HEK293T (cell line): ENCODE data around the gene ONECUT1.

Source experiments
- CTCF ChIA-PET: fragments of 350-600 bp; formaldehyde crosslinking; extraction: SDS; loops from one replicate; lab custom pipeline; 2021; ENCODE audit warnings: antibody characterized with exemption, inconsistent platforms; lab: Yijun Ruan, JAX
- POLR2A ChIA-PET: fragments of 350-600 bp; formaldehyde crosslinking; extraction: SDS; loops from one replicate; lab custom pipeline; 2020; ENCODE audit warnings: antibody characterized with exemption, inconsistent platforms; lab: Yijun Ruan, JAX
- DNase-seq: peaks from one replicate; pipeline ENCODE4 v3.0.0; 2012; ENCODE audit warnings: mixed read lengths; ENCODE audit errors: extremely low spot score
- ARNT ChIP-seq: fragments of 450-650 bp; IDR thresholded peaks from 2 replicates; pipeline ENCODE4 v1.6.1; 2017; ENCODE audit warnings: mild to moderate bottlenecking
- BHLHE40 ChIP-seq: fragments of 450-650 bp; IDR thresholded peaks from 2 replicates; pipeline ENCODE4 v1.6.1; 2016; ENCODE audit warnings: mild to moderate bottlenecking, moderate library complexity, borderline replicate concordance
- CTBP1 ChIP-seq: fragments of 450-650 bp; IDR thresholded peaks from 2 replicates; pipeline ENCODE4 v1.6.1; 2016; ENCODE audit warnings: borderline replicate concordance
- ELF4 ChIP-seq: fragments of 450-650 bp; IDR thresholded peaks from 2 replicates; pipeline ENCODE4 v1.6.1; 2017; ENCODE audit warnings: antibody characterized with exemption
- FOXA1 ChIP-seq: fragments of 450-650 bp; IDR thresholded peaks from 2 replicates; pipeline ENCODE4 v1.6.1; 2016; ENCODE audit warnings: mild to moderate bottlenecking
- FOXK2 ChIP-seq: fragments of 450-650 bp; IDR thresholded peaks from 2 replicates; pipeline ENCODE4 v1.6.1; 2016; ENCODE audit warnings: mild to moderate bottlenecking
- FOXM1 ChIP-seq: fragments of 450-650 bp; IDR thresholded peaks from 2 replicates; pipeline ENCODE4 v1.6.1; 2017; ENCODE audit warnings: mild to moderate bottlenecking, borderline replicate concordance
- HDGF ChIP-seq: fragments of 450-650 bp; IDR thresholded peaks from 2 replicates; pipeline ENCODE4 v1.6.1; 2017; ENCODE audit warnings: antibody characterized with exemption, borderline replicate concordance
- L3MBTL2 ChIP-seq: fragments of 450-650 bp; conservative IDR thresholded peaks from 2 replicates; pipeline ENCODE4 v1.6.1; 2016; ENCODE audit warnings: mild to moderate bottlenecking
- LEF1 ChIP-seq: fragments of 450-650 bp; IDR thresholded peaks from 2 replicates; pipeline ENCODE4 v1.6.1; 2017; ENCODE audit warnings: mild to moderate bottlenecking, borderline replicate concordance
- NFRKB ChIP-seq: fragments of 450-650 bp; IDR thresholded peaks from 2 replicates; pipeline ENCODE4 v1.6.1; 2016; ENCODE audit warnings: mild to moderate bottlenecking, moderate library complexity
- PKNOX1 ChIP-seq: fragments of 450-650 bp; IDR thresholded peaks from 2 replicates; pipeline ENCODE4 v1.6.1; 2016
- SP1 ChIP-seq: fragments of 450-650 bp; IDR thresholded peaks from 2 replicates; pipeline ENCODE4 v1.6.1; 2017
- SUZ12 ChIP-seq: fragments of 450-650 bp; IDR thresholded peaks from 2 replicates; pipeline ENCODE4 v1.6.1; 2016; ENCODE audit warnings: mild to moderate bottlenecking
- TARDBP ChIP-seq: fragments of 450-650 bp; IDR thresholded peaks from 2 replicates; pipeline ENCODE4 v1.6.1; 2016
- ZNF384 ChIP-seq: fragments of 450-650 bp; IDR thresholded peaks from 2 replicates; pipeline ENCODE4 v1.6.1; 2016

The ONECUT1 gene

DNA sequence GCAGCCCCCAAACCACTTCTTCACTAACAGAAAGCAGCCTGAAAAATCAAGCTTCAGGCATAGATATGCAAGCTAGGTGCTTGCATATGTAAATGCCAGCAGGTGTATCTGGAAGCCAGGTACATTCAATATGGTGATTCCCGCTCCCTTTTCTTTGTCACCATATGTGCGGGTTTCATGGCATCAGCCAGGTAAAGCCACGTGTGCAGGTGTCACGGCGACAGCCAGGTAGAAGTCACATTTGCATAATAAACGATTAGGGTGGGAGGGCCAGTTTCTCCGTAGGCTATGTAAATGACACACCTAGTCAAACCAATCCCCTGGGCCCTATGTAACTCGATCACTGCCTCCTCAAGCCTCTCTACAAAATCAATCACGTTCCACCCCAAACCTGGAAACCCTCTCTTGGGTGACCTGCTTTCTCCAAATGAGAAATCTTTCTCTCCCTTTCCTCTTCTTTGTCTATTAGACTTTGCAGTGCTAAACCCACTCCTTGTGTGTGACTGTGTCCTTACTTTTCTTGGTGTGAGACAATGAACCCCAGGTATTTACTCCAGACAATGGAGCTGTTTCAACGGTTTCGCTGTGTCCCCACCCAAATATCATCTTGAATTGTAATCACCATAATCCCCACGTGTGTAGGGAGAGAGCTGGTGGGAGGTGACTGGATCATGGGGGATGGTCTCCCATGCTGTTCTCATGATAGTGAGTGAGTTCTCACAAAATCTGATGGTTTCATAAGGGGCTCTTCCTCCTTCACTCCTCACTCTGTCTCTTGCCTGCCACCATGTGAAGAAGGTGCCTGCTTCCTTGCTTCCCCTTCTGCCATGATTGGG, 44.6 kb downstream of the ONECUT1 start:
- ChIA-PET CTCF (no interaction called here), POLR2A (no interaction called here)
- DNase-seq, result no peak
- TF ChIP-seq ELF4 (no peak), PKNOX1 (no peak), HDGF (no peak), NFRKB (no peak), CTBP1 (no peak), FOXK2 (no peak), LEF1 (no peak), ZNF384 (no peak), SUZ12 (no peak), FOXA1 (no peak), L3MBTL2 (no peak), FOXM1 (no peak), ARNT (no peak), BHLHE40 (no peak)

- ChIA-PET CTCF (interaction anchor here (0.6 kb wide), 1 partner anchor 10 kb away, joined by 3 read pairs; no protein-coding TSS in a partner anchor), POLR2A (no interaction called here)
- no peak for TF ChIP-seq ELF4
- no peak for TF ChIP-seq HDGF
- no peak for TF ChIP-seq FOXA1
- no peak for TF ChIP-seq SP1
- TF ChIP-seq ZNF384, result no peak
- TF ChIP-seq CTBP1, result no peak
- no peak for DNase-seq
Measured at GRCh38 chr15:52738311-52738710, 51.8 kb downstream of the ONECUT1 start.

DNA sequence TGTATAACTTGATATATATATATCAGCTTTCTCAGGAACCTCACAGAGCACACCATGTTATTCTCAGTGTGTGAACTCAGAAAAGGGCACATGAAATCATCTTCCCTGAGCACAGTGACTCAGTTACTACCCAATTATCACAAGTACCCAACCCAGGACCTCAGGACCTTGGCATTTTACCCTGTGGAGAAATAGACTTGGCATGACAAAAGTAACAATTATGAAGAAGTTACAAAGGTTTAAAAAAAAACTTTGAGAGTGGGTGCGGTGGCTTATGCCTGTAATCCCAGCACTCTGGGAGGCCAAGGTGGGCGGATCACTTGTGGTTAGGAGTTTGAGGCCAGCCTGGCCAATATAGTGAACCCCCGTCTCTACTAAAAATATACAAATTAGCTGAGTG, 52.4 kb downstream of the ONECUT1 start:
- ChIA-PET POLR2A (no interaction called here), CTCF (no interaction called here)
- DNase-seq, result no peak
- no peak for TF ChIP-seq FOXA1
- no peak for TF ChIP-seq ELF4
- no peak for TF ChIP-seq BHLHE40
- TF ChIP-seq FOXM1, result no peak
- TF ChIP-seq PKNOX1, result no peak
- no peak for TF ChIP-seq FOXK2
- TF ChIP-seq ARNT, result no peak
- no peak for TF ChIP-seq SP1
- no peak for TF ChIP-seq L3MBTL2
- TF ChIP-seq SUZ12, result no peak
- TF ChIP-seq CTBP1, result no peak
- TF ChIP-seq HDGF, result no peak
- TF ChIP-seq LEF1, result no peak
- TF ChIP-seq ZNF384, result no peak
- no peak for TF ChIP-seq TARDBP
- no peak for TF ChIP-seq NFRKB

- DNase-seq, result peak; percentile 63
- POLR2A ChIA-PET, result no interaction called here
- TF ChIP-seq PKNOX1, result peak; percentile 17; the same call in 1 of the 2 replicates
- TF ChIP-seq SP1, result no peak
- CTCF ChIA-PET, result interaction anchor here (0.6 to 2.5 kb wide), 5 partner anchors 13 to 580 kb away, joined by 3 to 18 read pairs (median 3); no protein-coding TSS in a partner anchor
Measured at GRCh38 chr15:52735231-52736089, 54.7 kb downstream of the ONECUT1 start.

DNA sequence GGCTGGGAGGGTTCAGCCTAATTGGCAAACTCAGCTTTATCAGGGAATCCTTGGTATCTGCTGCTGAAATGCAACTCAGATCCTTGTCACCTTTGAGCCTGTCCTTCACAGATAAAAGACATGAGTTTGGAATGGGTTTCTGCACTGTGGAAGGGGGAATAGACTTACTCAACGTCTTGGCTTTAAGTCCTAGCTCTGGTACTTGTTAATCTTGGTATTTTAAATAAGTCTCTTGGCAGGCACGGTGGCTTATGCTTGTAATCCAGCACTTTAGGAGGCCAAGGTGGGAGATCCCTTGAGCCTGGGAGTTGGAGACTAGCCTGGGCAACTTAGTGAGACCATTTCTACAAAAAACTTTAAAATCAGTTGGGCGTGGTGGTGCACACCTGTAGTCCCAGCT, 55.8 kb downstream of the ONECUT1 start:
- POLR2A ChIA-PET, result no interaction called here
- CTCF ChIA-PET, result interaction anchor here (0.7 to 2.5 kb wide), 2 partner anchors 306 to 478 kb away, joined by 3 to 18 read pairs; no protein-coding TSS in a partner anchor
- no peak for DNase-seq
- TF ChIP-seq BHLHE40 (no peak), SP1 (no peak), TARDBP (no peak), ZNF384 (no peak), FOXM1 (no peak)

GRCh38 chr15:52733696-52734255, 56.4 kb downstream of the ONECUT1 start:
- POLR2A ChIA-PET, result no interaction called here
- TF ChIP-seq SUZ12, result no peak
- no peak for TF ChIP-seq BHLHE40
- no peak for TF ChIP-seq CTBP1
- no peak for TF ChIP-seq FOXK2
- TF ChIP-seq ARNT, result no peak
- TF ChIP-seq LEF1, result no peak
- TF ChIP-seq PKNOX1, result no peak
- TF ChIP-seq TARDBP, result no peak
- TF ChIP-seq FOXA1, result no peak
- no peak for TF ChIP-seq NFRKB
- no peak for TF ChIP-seq SP1
- no peak for TF ChIP-seq ZNF384
- no peak for TF ChIP-seq ELF4
- no peak for TF ChIP-seq HDGF
- TF ChIP-seq L3MBTL2, result no peak
- TF ChIP-seq FOXM1, result no peak
- no peak for DNase-seq
- CTCF ChIA-PET, result interaction anchor here (2.5 kb wide), 1 partner anchor 477 kb away, joined by 18 read pairs; no protein-coding TSS in a partner anchor
